Measurements from ENCODE around the gene TMEM132A.
"Not testable (repeated sequence)": the region's sequence is repeated elsewhere in the genome, so short reads cannot be mapped to it uniquely, and the experiment has no call there.

Gene TMEM132A

DNA sequence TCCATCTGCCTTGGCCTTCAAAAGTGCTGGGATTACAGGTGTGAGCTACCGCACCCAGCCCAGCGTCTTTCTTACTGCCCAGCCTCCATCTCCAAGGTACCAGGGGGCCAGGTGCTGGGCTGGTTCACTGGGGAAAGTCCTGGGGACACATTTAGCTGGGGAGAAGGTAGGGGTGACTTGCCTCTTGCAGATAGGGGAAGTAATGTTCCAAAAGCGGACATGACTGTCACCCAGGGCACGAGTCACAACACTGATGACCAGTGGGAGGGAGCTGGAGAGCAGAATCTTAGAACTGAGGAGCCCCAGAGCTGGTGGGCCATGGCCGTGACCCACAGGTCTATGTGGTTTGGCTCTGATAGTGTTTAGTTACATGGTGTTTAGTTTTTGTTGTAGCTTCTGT lies 30.2 kb downstream of the TMEM132A start:
- no peak for DNase-seq (ENCODE audit: low read depth in 2 of 2)

GRCh38 chr11:60955571-60955970 lies 31.3 kb downstream of the TMEM132A start:
- DNase-seq (ENCODE audit: low read depth in 2 of 2) = no peak

GRCh38 chr11:60957188-60957587 lies 32.9 kb downstream of the TMEM132A start:
- no peak for DNase-seq (ENCODE audit: low read depth in 2 of 2)

GRCh38 chr11:60959431-60959830 lies 35.2 kb downstream of the TMEM132A start:
- no peak for DNase-seq (ENCODE audit: low read depth in 2 of 2)

GRCh38 chr11:60960405-60960804 lies 36.1 kb downstream of the TMEM132A start:
- DNase-seq (ENCODE audit: low read depth in 2 of 2) = no peak

DNA sequence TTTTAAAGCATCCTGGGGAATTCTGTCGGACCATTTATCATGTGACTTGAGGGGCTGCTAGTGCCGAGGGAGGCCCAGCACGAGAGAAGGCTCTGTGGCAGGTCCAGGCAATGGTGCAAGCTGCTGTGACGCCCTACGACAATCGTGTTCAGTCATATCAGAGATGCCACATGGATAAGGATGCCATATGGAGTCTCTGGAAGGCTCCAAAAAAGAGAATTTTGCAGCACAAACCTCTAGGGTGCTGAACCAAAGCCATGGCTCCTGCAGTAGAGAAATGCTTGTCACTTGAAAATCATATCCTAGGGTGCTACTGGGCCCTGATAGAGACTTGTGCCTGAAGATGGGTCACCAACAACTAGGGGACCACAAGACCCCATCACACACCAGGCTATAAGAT lies 40.5 kb downstream of the TMEM132A start:
- DNase-seq (ENCODE audit: low read depth in 2 of 2) = no peak

- DNase-seq (ENCODE audit: low read depth in 2 of 2) = no peak
Observed at GRCh38 chr11:60966890-60967289, 42.6 kb downstream of the TMEM132A start.

- DNase-seq (ENCODE audit: low read depth in 2 of 2) = no peak
Observed at GRCh38 chr11:60968223-60968622, 44.0 kb downstream of the TMEM132A start.

DNA sequence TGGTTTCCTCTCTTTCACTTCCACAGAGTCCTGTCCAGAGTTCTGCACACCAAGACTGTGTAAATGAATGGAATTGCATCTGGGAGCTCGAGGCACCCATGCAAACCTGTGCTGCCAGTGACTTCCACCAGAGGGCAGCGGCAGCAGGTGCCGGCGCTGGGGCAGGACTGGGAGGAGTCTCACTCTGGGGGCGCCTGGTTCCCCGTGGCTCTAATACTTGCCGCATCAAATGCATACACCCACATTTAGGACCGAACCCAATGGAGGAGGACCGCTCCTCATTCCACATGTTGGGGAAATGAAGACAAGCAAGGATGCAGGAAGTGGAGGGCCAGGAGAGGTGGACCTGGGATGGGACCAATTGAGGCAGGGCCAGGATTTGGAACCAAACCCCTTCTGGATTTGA lies 46.1 kb downstream of the TMEM132A start:
- DNase-seq (ENCODE audit: low read depth in 2 of 2) = peak; percentile 78 to 80

GRCh38 chr11:60970890-60971289 lies 46.6 kb downstream of the TMEM132A start:
- DNase-seq (ENCODE audit: low read depth in 2 of 2) = no peak

- DNase-seq (ENCODE audit: low read depth in 2 of 2) = peak in 1 of 2 donors; percentile 55
Observed at GRCh38 chr11:60971520-60971919, 47.3 kb downstream of the TMEM132A start, which contains the start of gene CD6. Gene CD6 (plus strand): TSS chr11:60971680. CDS start chr11:60971866, 186 bp downstream.

DNA sequence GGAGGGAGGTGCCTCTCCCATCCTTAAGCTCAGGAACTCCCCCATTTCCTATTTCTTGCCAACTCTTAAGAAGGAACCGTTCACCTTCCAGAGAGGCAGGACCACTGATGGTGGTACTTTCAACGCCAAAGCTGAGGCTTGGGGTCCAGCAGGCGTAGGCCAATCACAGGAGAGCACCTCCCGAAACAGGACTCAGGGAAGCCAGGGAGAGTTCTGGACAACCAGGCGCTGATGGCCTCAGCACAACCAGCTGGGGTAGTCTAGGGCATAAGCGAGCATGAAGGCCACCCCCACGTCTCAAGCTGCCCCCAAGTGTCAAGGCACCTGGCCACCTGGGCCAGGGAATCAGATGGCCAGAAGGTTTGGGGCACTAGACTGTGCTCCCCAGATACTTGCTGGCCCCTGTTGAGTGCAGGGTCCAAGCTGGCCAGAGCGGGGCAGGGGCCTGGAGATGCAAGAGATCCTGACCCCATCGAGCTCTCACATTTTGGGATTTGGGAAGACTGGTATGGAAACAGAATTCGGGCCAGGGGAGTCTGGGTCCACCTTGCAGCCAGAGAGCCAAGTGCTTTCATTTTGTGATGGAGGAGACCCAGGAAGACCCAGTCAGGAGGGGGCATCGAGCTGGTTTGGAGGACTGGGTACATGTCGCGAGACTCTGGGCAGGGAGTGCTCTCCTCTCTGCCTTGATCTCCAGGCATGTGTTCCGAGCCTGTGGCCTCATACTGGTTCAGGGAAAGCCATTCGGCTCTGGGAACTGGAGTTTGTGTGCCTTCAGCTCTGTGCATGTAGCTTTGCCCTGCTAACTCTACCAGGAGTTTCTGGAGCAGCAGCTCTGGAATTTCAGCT lies 48.1 kb downstream of the TMEM132A start:
- no peak for DNase-seq (ENCODE audit: low read depth in 2 of 2)

DNA sequence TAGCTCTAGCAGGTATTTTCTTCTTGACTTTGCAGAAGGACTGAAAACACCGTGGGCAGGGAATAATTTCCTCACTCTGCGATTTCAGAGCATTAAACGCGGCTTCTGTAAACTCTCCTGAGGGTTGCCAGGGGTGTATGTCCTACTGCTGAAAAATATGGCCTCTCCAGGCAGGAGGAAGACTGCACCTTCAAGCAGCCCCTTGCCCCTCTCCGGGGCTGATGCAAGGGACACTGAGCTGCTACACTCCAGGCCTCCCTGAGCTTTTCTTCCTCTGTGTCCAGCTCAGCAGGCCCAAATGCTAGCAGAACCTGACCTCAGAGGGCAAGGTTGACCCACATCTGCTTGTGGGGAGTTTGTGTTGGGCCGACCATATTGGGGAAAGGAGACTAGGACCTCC lies 49.4 kb downstream of the TMEM132A start:
- no peak for DNase-seq (ENCODE audit: low read depth in 2 of 2)

DNA sequence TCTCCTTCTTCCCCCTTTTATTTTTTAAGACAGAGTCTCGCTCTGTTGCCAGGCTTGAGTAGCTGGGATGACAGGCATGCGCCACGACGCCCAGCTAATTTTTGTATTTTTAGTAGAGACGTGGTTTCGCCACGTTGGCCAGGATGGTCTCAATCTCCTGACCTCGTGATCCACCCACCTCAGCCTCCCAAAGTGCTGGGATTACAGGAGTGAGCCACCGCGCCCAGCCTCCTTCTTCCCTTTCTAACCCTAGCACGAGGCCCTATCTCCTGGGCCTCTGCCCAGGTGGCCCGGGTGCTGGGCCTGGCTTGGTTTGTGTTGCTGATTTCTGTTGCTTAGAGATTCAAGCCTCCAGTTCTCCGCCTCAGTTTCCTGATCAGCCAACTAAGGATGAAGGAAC lies 50.1 kb downstream of the TMEM132A start:
- DNase-seq (ENCODE audit: low read depth in 2 of 2) = not testable (repeated sequence)

- no peak for DNase-seq (ENCODE audit: low read depth in 2 of 2)
Observed at GRCh38 chr11:60974726-60975125, 50.5 kb downstream of the TMEM132A start.

GRCh38 chr11:60977224-60977623 lies 53.0 kb downstream of the TMEM132A start:
- no peak for DNase-seq (ENCODE audit: low read depth in 2 of 2)

DNA sequence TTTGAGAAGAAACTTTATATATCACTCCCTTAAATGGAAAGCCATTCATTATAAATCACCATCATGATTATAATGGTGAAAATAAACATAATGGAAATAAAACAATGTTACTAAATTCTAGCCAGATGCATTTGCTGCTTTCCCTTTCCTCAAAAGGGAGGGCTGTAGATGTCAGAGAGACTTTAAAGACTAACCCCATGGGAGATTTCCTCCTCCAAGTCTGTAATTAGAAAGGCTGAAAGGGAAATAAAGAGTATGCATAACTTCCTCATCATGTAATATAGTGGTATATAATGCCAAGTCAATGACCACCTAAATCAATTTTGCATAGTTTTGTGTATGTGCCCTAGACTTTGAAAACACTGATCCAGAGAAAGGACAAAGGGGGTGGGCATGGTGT lies 53.6 kb downstream of the TMEM132A start:
- DNase-seq (ENCODE audit: low read depth in 2 of 2) = no peak

DNA sequence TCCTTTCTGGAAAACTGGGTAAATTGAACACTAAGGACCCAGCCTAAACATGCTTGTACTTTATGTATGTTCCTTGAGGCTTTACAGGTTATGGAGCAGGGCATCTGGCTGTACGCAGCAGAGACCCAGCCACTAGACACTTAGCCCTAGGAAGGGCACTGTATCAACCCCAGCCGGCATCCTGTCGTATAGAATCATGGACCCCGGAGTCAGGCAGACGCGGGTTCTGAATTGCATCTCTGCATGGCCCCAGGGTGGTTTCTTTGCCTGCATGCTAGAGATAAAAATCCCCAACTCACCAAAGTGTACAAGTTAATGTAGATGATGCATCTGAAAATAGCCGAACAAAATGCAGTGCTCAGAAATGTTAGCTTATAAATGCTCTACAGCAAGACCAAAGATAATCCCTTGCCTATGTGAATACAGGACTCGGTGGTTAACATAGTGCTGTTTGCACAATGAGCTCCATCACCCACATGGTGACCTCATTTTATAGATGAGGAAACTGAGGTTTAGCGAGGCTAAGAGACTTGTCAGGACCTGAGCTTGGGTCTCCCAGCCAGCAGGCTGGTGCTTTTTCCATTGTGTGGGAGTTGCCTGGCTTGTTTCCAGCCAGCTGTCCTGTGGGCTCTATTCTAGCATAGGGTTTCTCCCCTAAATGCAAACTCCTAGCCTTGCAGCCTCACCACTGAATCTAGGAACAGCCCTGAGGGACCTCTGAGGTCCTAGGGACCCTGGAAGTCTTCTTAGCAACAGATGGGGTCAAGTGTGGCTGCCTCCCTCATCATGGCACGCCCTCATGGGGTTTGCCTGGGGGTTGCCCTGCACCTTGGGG lies 54.5 kb downstream of the TMEM132A start:
- no peak for DNase-seq (ENCODE audit: low read depth in 2 of 2)

DNA sequence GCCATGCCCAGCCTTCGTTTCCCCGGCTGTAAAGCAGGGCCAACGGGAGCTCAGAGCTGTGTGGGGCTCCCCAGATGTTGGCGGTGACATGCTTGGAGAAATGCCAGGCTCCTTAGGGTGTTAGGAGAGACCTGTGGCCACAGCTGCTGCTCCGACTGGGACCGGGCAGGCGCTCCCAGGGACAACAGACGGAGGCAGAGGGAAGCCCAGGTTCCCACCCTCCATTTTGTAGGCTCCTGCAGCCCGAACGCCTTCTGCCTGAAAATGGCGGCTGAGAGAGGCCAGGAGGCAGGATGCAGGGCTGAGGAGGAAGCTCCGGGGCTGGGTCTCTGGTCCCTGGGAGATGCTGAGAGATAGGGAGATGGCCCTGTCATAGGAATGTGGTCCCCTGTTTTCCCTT lies 57.3 kb downstream of the TMEM132A start:
- DNase-seq (ENCODE audit: low read depth in 2 of 2) = no peak

GRCh38 chr11:60982184-60982583 lies 57.9 kb downstream of the TMEM132A start:
- no peak for DNase-seq (ENCODE audit: low read depth in 2 of 2)

DNA sequence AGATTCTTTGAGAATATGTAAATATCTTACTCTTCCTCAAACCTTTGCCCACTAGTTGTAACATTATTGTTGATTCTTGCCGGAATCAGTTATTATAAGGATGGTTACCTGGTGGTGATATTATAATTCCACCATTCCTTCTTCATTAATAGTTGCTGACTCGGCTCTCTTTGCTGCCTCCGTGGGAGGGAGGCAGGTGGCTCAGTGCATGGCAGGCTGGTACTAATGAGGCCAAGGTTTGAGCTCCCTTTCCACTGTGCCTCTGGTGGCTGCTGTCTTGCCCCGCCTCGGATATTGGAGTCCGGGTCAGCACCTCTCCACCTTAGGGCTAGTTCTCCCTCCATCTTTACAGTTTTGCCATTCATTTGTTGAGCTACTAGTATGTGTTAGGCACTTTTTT lies 59.9 kb downstream of the TMEM132A start:
- no peak for DNase-seq (ENCODE audit: low read depth in 2 of 2)

- no peak for DNase-seq (ENCODE audit: low read depth in 2 of 2)
Observed at GRCh38 chr11:60984636-60985035, 60.4 kb downstream of the TMEM132A start.

GRCh38 chr11:60985501-60985900 lies 61.2 kb downstream of the TMEM132A start:
- DNase-seq (ENCODE audit: low read depth in 2 of 2) = no peak
